Endothelial cell of umbilical vein (primary cell): ENCODE measurements around the gene KIF26B.

ENCODE experiments used
- CTCF ChIP-seq, 2 donors: IDR thresholded peaks; 1 replicate in 1 of 2; 2 replicates in 1 of 2; pipeline ENCODE4 v1.5.1; 2011; ENCODE audit warnings: low read length in 2 of 2, mild to moderate bottlenecking in 2 of 2, moderate library complexity in 2 of 2, control low read depth in 1 of 2, inconsistent platforms in 1 of 2, low read depth in 1 of 2; ENCODE audit not compliant: insufficient read depth in 1 of 2; ENCODE audit errors: extremely low read depth in 1 of 2
- EZH2 ChIP-seq: IDR thresholded peaks from 2 replicates; pipeline ENCODE4 v1.6.1; 2012; ENCODE audit warnings: borderline replicate concordance, low read depth, mild to moderate bottlenecking, moderate library complexity, low read length, inconsistent platforms; ENCODE audit not compliant: severe bottlenecking
- POLR2A ChIP-seq: IDR thresholded peaks from 2 replicates; pipeline ENCODE4 v1.6.1; 2012; ENCODE audit warnings: low read depth, mild to moderate bottlenecking, control low read depth, low read length
- POLR2AphosphoS5 ChIP-seq: IDR thresholded peaks from 2 replicates; pipeline ENCODE4 v1.6.1; 2012; ENCODE audit warnings: low read depth, mild to moderate bottlenecking, control low read depth, low read length, moderate library complexity; ENCODE audit not compliant: insufficient read depth

GRCh38 chr1:245272676-245273075 is 117.9 kb downstream of the KIF26B start:
- no peak for TF ChIP-seq CTCF (IDR thresholded peaks at IDR 0.05; ENCODE audit: extremely low read depth in 1 of 2, insufficient read depth in 1 of 2, low read depth in 1 of 2, low read length in 2 of 2)
- no peak for TF ChIP-seq POLR2A
- TF ChIP-seq POLR2AphosphoS5: no peak
- TF ChIP-seq EZH2: no peak
